Natural killer cell (primary cell): ENCODE measurements around the gene ROR1. TPM values are rescaled to one million over a fixed set of nuclear protein-coding genes. Genes with fewer than 3 reads are reported as not detected.

Source experiments
- ATAC-seq, 3 donors: fragments of 150-1000 bp in 2 of 3; fragments of 200-7000 bp in 1 of 3; cut with Tn5 transposase; 1 replicate in 1 of 3; 2 replicates in 2 of 3; pipeline ENCODE4 v1.10.0; 2021; ENCODE audit warnings: mild to moderate bottlenecking in 2 of 3, moderate library complexity in 2 of 3
- DNase-seq, 2 donors: peaks; one replicate each; pipeline versions ENCODE4 v3.0.0 to v3.0.0-alpha.2; 2013 to 2021; ENCODE audit warnings: mixed read lengths in 1 of 2
- H3K27ac ChIP-seq: one replicate; pipeline ENCODE4 v1.5.1; 2013; ENCODE audit warnings: mild to moderate bottlenecking, low read length
- H3K27me3 ChIP-seq: one replicate; pipeline ENCODE4 v1.6.1; 2013; ENCODE audit warnings: low read length; ENCODE audit not compliant: control insufficient read depth, insufficient read depth
- H3K36me3 ChIP-seq: one replicate; pipeline ENCODE4 v1.6.1; 2013; ENCODE audit warnings: low read length; ENCODE audit not compliant: control insufficient read depth, insufficient read depth
- H3K4me1 ChIP-seq: one replicate; pipeline ENCODE4 v1.6.1; 2013; ENCODE audit warnings: low read length; ENCODE audit not compliant: control insufficient read depth, insufficient read depth
- H3K4me3 ChIP-seq: one replicate; pipeline ENCODE4 v1.5.1; 2013; ENCODE audit warnings: low read length
- H3K9me3 ChIP-seq: one replicate; pipeline ENCODE4 v1.6.1; 2013; ENCODE audit warnings: low read length; ENCODE audit not compliant: control insufficient read depth, insufficient read depth
- H3K27ac Mint-ChIP-seq, 2 donors: one replicate each; pipeline ENCODE4 v1.8.0; 2022; ENCODE audit warnings: mild to moderate bottlenecking in 2 of 2, mixed read lengths in 2 of 2, moderate library complexity in 1 of 2
- H3K27me3 Mint-ChIP-seq, 2 donors: one replicate each; pipeline ENCODE4 v1.8.0; 2022; ENCODE audit warnings: low read depth in 2 of 2, mixed read lengths in 2 of 2
- H3K36me3 Mint-ChIP-seq: one replicate; pipeline ENCODE4 v1.8.0; 2022; ENCODE audit warnings: mixed read lengths
- H3K4me1 Mint-ChIP-seq, 2 donors: one replicate each; pipeline ENCODE4 v1.8.0; 2022; ENCODE audit warnings: mixed read lengths in 2 of 2
- H3K4me3 Mint-ChIP-seq: one replicate; pipeline ENCODE4 v1.8.0; 2022; ENCODE audit warnings: mild to moderate bottlenecking, moderate library complexity, mixed read lengths
- H3K9me3 Mint-ChIP-seq, 2 donors: one replicate each; pipeline ENCODE4 v1.8.0; 2022; ENCODE audit warnings: mixed read lengths in 2 of 2
- CTCF ChIP-seq: fragments of 200-600 bp; IDR thresholded peaks from one replicate; pipeline ENCODE4 v1.8.0; 2022; ENCODE audit warnings: antibody characterized with exemption
- WGBS: methylation state at CpG from one replicate; pipeline ENCODE4 v1.1.7; 2013; ENCODE audit warnings: missing lambda C conversion rate; ENCODE audit not compliant: insufficient coverage; 5-methylcytosine and 5-hydroxymethylcytosine counted together
- intact Hi-C: fragments of 100-400 bp; cut with micrococcal nuclease; formaldehyde crosslinking; loops from one replicate; pipeline ENCODE4 v1.14.2; 2022
- total RNA-seq, 4 donors: library from RNA; stranded (reverse); fragments of 120-200 nt in 1 of 4; gene quantifications; one replicate each; pipeline versions ENCODE4 v1.2.3 to v1.2.4, GENCODE V29; 2013 to 2022

ROR1 gene
- total RNA-seq, 3 donors from 2014 or later (not counting 1 experiment from before 2014, with no cell fraction given) = 0.05 to 0.35 (median 0.27) TPM

- Mint-ChIP-seq H3K9me3 (no peaks in the 10 kb centered on the region), H3K4me3 (no peak overlapping the region), H3K27ac (no peak overlapping the region), H3K4me1 (no peaks in the 10 kb centered on the region), H3K27me3 (peaks cover 15 to 20% of the 10 kb centered on the region in 2 donors), H3K36me3 (no peaks in the 10 kb centered on the region)
- no peaks in the 10 kb centered on the region for H3K27me3 ChIP-seq
- H3K36me3 ChIP-seq = no peaks in the 10 kb centered on the region
- H3K4me3 ChIP-seq = no peak overlapping the region
- ATAC-seq (no peak), DNase-seq (no peak)
- no peak overlapping the region for H3K27ac ChIP-seq
- intact Hi-C loops = no loop called here
- H3K9me3 ChIP-seq = no peaks in the 10 kb centered on the region
- H3K4me1 ChIP-seq = no peaks in the 10 kb centered on the region
- no peak for TF ChIP-seq CTCF
- 60% methylated on average over 2 of the region's 2 CpGs for WGBS
Observed at GRCh38 chr1:64150729-64151230, 377.0 kb downstream of the ROR1 start.

- Mint-ChIP-seq H3K27me3 (peaks cover 6 to 7% of the 10 kb centered on the region in 2 donors), H3K4me1 (no peaks in the 10 kb centered on the region), H3K36me3 (no peaks in the 10 kb centered on the region), H3K9me3 (no peaks in the 10 kb centered on the region), H3K27ac (no peak overlapping the region), H3K4me3 (no peak overlapping the region)
- TF ChIP-seq CTCF = no peak
- DNase-seq (no peak), ATAC-seq (no peak)
- WGBS = 91% methylated on average over 1 of the region's 1 CpG
- no peaks in the 10 kb centered on the region for H3K36me3 ChIP-seq
- no peaks in the 10 kb centered on the region for H3K9me3 ChIP-seq
- H3K4me1 ChIP-seq = no peaks in the 10 kb centered on the region
- H3K27ac ChIP-seq = no peak overlapping the region
- H3K27me3 ChIP-seq = no peaks in the 10 kb centered on the region
- intact Hi-C loops = no loop called here
- H3K4me3 ChIP-seq = no peak overlapping the region
Observed at GRCh38 chr1:64155278-64155677, 381.5 kb downstream of the ROR1 start.

GRCh38 chr1:64161357-64161941 lies 387.6 kb downstream of the ROR1 start:
- Mint-ChIP-seq H3K27ac (no peak overlapping the region), H3K27me3 (peaks cover 5 to 25% of the 10 kb centered on the region in 2 donors), H3K4me3 (no peak overlapping the region), H3K9me3 (no peaks in the 10 kb centered on the region), H3K4me1 (no peaks in the 10 kb centered on the region), H3K36me3 (no peaks in the 10 kb centered on the region)
- ATAC-seq (no peak), DNase-seq (no peak)
- H3K27me3 ChIP-seq = no peaks in the 10 kb centered on the region
- H3K27ac ChIP-seq = no peak overlapping the region
- no peak for TF ChIP-seq CTCF
- no peaks in the 10 kb centered on the region for H3K36me3 ChIP-seq
- H3K9me3 ChIP-seq = no peaks in the 10 kb centered on the region
- WGBS = no CpG with 5 or more reads among the region's 1 CpG
- H3K4me3 ChIP-seq = no peak overlapping the region
- no peaks in the 10 kb centered on the region for H3K4me1 ChIP-seq
- intact Hi-C loops = no loop called here

GRCh38 chr1:64162151-64162550 lies 388.3 kb downstream of the ROR1 start:
- no peaks in the 10 kb centered on the region for H3K9me3 ChIP-seq
- no peak for DNase-seq
- no peaks in the 10 kb centered on the region for H3K36me3 ChIP-seq
- intact Hi-C loops = no loop called here
- TF ChIP-seq CTCF = no peak
- peaks cover 5 to 25% of the 10 kb centered on the region in 2 donors for H3K27me3 Mint-ChIP-seq
- no peak for ATAC-seq
- H3K36me3 Mint-ChIP-seq = no peaks in the 10 kb centered on the region
- no peaks in the 10 kb centered on the region for H3K4me1 ChIP-seq
- H3K4me3 Mint-ChIP-seq = no peak overlapping the region
- 89% methylated on average over 6 of the region's 6 CpGs for WGBS
- no peaks in the 10 kb centered on the region for H3K4me1 Mint-ChIP-seq
- no peaks in the 10 kb centered on the region for H3K27me3 ChIP-seq
- no peak overlapping the region for H3K4me3 ChIP-seq
- no peaks in the 10 kb centered on the region for H3K9me3 Mint-ChIP-seq
- no peak overlapping the region for H3K27ac ChIP-seq
- H3K27ac Mint-ChIP-seq = no peak overlapping the region
